Endothelial cell of umbilical vein (primary cell): ENCODE results near the gene ZNF366.

Experiments
- CTCF ChIP-seq, 2 donors: IDR thresholded peaks; 1 replicate in 1 of 2; 2 replicates in 1 of 2; pipeline ENCODE4 v1.5.1; 2011; ENCODE audit warnings: low read length in 2 of 2, mild to moderate bottlenecking in 2 of 2, moderate library complexity in 2 of 2, control low read depth in 1 of 2, inconsistent platforms in 1 of 2, low read depth in 1 of 2; ENCODE audit not compliant: insufficient read depth in 1 of 2; ENCODE audit errors: extremely low read depth in 1 of 2
- EZH2 ChIP-seq: IDR thresholded peaks from 2 replicates; pipeline ENCODE4 v1.6.1; 2012; ENCODE audit warnings: borderline replicate concordance, low read depth, mild to moderate bottlenecking, moderate library complexity, low read length, inconsistent platforms; ENCODE audit not compliant: severe bottlenecking
- FOS ChIP-seq: IDR thresholded peaks from 2 replicates; pipeline ENCODE4 v1.6.1; 2011; ENCODE audit warnings: mild to moderate bottlenecking, low read length, moderate library complexity, borderline replicate concordance; ENCODE audit not compliant: insufficient read depth
- GATA2 ChIP-seq: IDR thresholded peaks from 2 replicates; pipeline ENCODE4 v1.7.0; 2011; ENCODE audit warnings: low read depth, mild to moderate bottlenecking, moderate library complexity, mixed read lengths, low read length; ENCODE audit not compliant: insufficient read length, insufficient read depth
- JUN ChIP-seq: IDR thresholded peaks from 2 replicates; pipeline ENCODE4 v1.6.1; 2011; ENCODE audit warnings: borderline replicate concordance, low read depth; ENCODE audit not compliant: insufficient read length, insufficient read depth
- MAX ChIP-seq: IDR thresholded peaks from 2 replicates; pipeline ENCODE4 v1.6.1; 2011; ENCODE audit not compliant: insufficient read depth, insufficient read length
- MYC ChIP-seq: IDR thresholded peaks from one replicate; pipeline ENCODE4 v1.6.1; 2011; ENCODE audit warnings: mild to moderate bottlenecking, low read depth, low read length
- POLR2A ChIP-seq: IDR thresholded peaks from 2 replicates; pipeline ENCODE4 v1.6.1; 2012; ENCODE audit warnings: low read depth, mild to moderate bottlenecking, control low read depth, low read length
- POLR2AphosphoS5 ChIP-seq: IDR thresholded peaks from 2 replicates; pipeline ENCODE4 v1.6.1; 2012; ENCODE audit warnings: low read depth, mild to moderate bottlenecking, control low read depth, low read length, moderate library complexity; ENCODE audit not compliant: insufficient read depth

- TF ChIP-seq CTCF (IDR thresholded peaks at IDR 0.05; ENCODE audit: extremely low read depth in 1 of 2, insufficient read depth in 1 of 2, low read depth in 1 of 2, low read length in 2 of 2): no peak
- no peak for TF ChIP-seq POLR2AphosphoS5
- TF ChIP-seq POLR2A: no peak
- no peak for TF ChIP-seq EZH2
- no peak for TF ChIP-seq GATA2
- TF ChIP-seq JUN: no peak
- TF ChIP-seq MAX: no peak
- no peak for TF ChIP-seq FOS
- TF ChIP-seq MYC: no peak
These were observed 23.0 kb upstream of the ZNF366 start for GRCh38 chr5:72530196-72530595.
